ENCODE measurements around the gene LIPC. TPM values are rescaled to one million over a fixed set of nuclear protein-coding genes. Genes with fewer than 3 reads are reported as not detected.
A peak's percentile ranks its signal among the peaks of the same experiment; 100 is the strongest.

Gene LIPC
- total and polyA plus RNA-seq, 7 donors, result 0.36 to 3.0 (median 0.83) TPM; not detected in 2

- no peaks in the 10 kb centered on the region for H3K9me3 ChIP-seq
- H3K27me3 ChIP-seq, result no peaks in the 10 kb centered on the region
- DNase-seq, result no peak
- peak overlapping the region in 1 of 4 donors; percentile 29 for H3K27ac ChIP-seq
- peaks cover 0 to 19% (median 13%) of the 10 kb centered on the region in 4 donors for H3K4me1 ChIP-seq
- no peak overlapping the region for H3K4me3 ChIP-seq
- intact Hi-C loops (cut with DNase I), result no loop called here
- WGBS, 2 donors, result 44 to 77% methylated on average over 9 of the region's 9 CpGs
- H3K36me3 ChIP-seq, result no peaks in the 10 kb centered on the region
- TF ChIP-seq EP300 (IDR thresholded peaks at IDR 0.05) (no peak), POLR2A (IDR thresholded peaks at IDR 0.05) (no peak), CTCF (IDR thresholded peaks at IDR 0.05) (no peak), POLR2AphosphoS5 (IDR thresholded peaks at IDR 0.05) (no peak)
These were observed 95.9 kb downstream of the LIPC start for GRCh38 chr15:58527573-58528187.

GRCh38 chr15:58528188-58528870, 96.5 kb downstream of the LIPC start:
- H3K4me1 ChIP-seq, result peaks cover 0 to 15% (median 13%) of the 10 kb centered on the region in 4 donors
- no peak for TF ChIP-seq EP300 (IDR thresholded peaks at IDR 0.05)
- TF ChIP-seq POLR2A (IDR thresholded peaks at IDR 0.05), result no peak
- no peak for TF ChIP-seq CTCF (IDR thresholded peaks at IDR 0.05)
- no peak for TF ChIP-seq POLR2AphosphoS5 (IDR thresholded peaks at IDR 0.05)
- H3K27ac ChIP-seq, result peak overlapping the region in 1 of 4 donors; percentile 29

GRCh38 chr15:58529041-58529440, 97.2 kb downstream of the LIPC start:
- no peaks in the 10 kb centered on the region for H3K36me3 ChIP-seq
- H3K4me1 ChIP-seq, result peaks cover 0 to 15% (median 13%) of the 10 kb centered on the region in 4 donors
- WGBS, 2 donors, result 58 to 77% methylated on average over 2 of the region's 2 CpGs
- H3K27me3 ChIP-seq, result no peaks in the 10 kb centered on the region
- TF ChIP-seq POLR2A (IDR thresholded peaks at IDR 0.05) (no peak), CTCF (IDR thresholded peaks at IDR 0.05) (no peak), POLR2AphosphoS5 (IDR thresholded peaks at IDR 0.05) (no peak), EP300 (IDR thresholded peaks at IDR 0.05) (no peak)
- intact Hi-C loops (cut with DNase I), result no loop called here
- no peak overlapping the region for H3K27ac ChIP-seq
- H3K9me3 ChIP-seq, result no peaks in the 10 kb centered on the region
- DNase-seq, result no peak
- no peak overlapping the region for H3K4me3 ChIP-seq

More at GRCh38 chr15:58528188-58528870, 96.5 kb downstream of the LIPC start:
- 44 to 76% methylated on average over 12 of the region's 12 CpGs for WGBS, 2 donors
- Histone ChIP-seq H3K36me3 (no peaks in the 10 kb centered on the region), H3K27me3 (no peaks in the 10 kb centered on the region), H3K9me3 (no peaks in the 10 kb centered on the region), H3K4me3 (no peak overlapping the region)
- intact Hi-C loops (cut with DNase I), result no loop called here
- DNase-seq, result no peak

- no peak overlapping the region for H3K4me3 ChIP-seq
- H3K27me3 ChIP-seq, result no peaks in the 10 kb centered on the region
- DNase-seq, result no peak
- intact Hi-C loops (cut with DNase I), result no loop called here
- no peaks in the 10 kb centered on the region for H3K36me3 ChIP-seq
- no peak overlapping the region for H3K27ac ChIP-seq
- peaks cover 0 to 15% (median 13%) of the 10 kb centered on the region in 4 donors for H3K4me1 ChIP-seq
- TF ChIP-seq CTCF (IDR thresholded peaks at IDR 0.05), result no peak
- no peak for TF ChIP-seq POLR2AphosphoS5 (IDR thresholded peaks at IDR 0.05)
- TF ChIP-seq EP300 (IDR thresholded peaks at IDR 0.05), result no peak
- TF ChIP-seq POLR2A (IDR thresholded peaks at IDR 0.05), result no peak
- WGBS, 2 donors, result 82 to 95% methylated on average over 7 of the region's 7 CpGs
- no peaks in the 10 kb centered on the region for H3K9me3 ChIP-seq
These were observed 98.3 kb downstream of the LIPC start for GRCh38 chr15:58530056-58530590.

Measured in sigmoid colon (tissue), 7 donors.